A549 (cell line): ENCODE results near the gene GRK4. TPM values are rescaled to one million over a fixed set of nuclear protein-coding genes. Genes with fewer than 3 reads are reported as not detected.

Experiments used
- ATAC-seq, 2 experiments: fragments of 200-7000 bp in 1 of 2; fragments of >200 bp in 1 of 2; cut with Nextera tagmentation in 1 of 2; cut with Tn5 transposase in 1 of 2; 3 replicates each; pipeline versions ENCODE4 v1.8.0 to v1.9.1; 2018 to 2020; ENCODE audit warnings: mild to moderate bottlenecking in 1 of 2, moderate library complexity in 1 of 2
- CTCF ChIA-PET: fragments of 300-600 bp; sonication (Branson Sonifier 250); formaldehyde crosslinking; extraction: SDS; loops from one replicate; lab custom pipeline; 2021; ENCODE audit warnings: antibody characterized with exemption, inconsistent platforms; lab: Yijun Ruan, JAX
- POLR2A ChIA-PET: fragments of 350-600 bp; formaldehyde crosslinking; extraction: SDS; loops from one replicate; lab custom pipeline; 2021; ENCODE audit warnings: antibody characterized with exemption, inconsistent platforms; lab: Yijun Ruan, JAX
- DNase-seq, 2 experiments: peaks; one replicate each; pipeline versions ENCODE4 v3.0.0 to v3.0.0-alpha.2; 2011 to 2016; ENCODE audit warnings: low read depth in 1 of 2, low spot score in 1 of 2
- FAIRE-seq: peaks from 2 replicates; lab custom pipeline; 2011; peaks lifted over from hg19 to GRCh38; lab: Jason Lieb, UNC
- H3K27ac ChIP-seq, 2 experiments: fragments of >200 bp; sonication (Bioruptor Twin); formaldehyde crosslinking; 3 replicates each; pipeline ENCODE4 v1.5.1; 2016 to 2017
- H3K4me1 ChIP-seq: fragments of >200 bp; sonication (Bioruptor Twin); formaldehyde crosslinking; 3 replicates; pipeline ENCODE4 v1.6.1; 2016
- H3K4me2 ChIP-seq: fragments of >200 bp; sonication (Bioruptor Twin); formaldehyde crosslinking; 3 replicates; pipeline ENCODE4 v1.6.1; 2016
- H3K4me3 ChIP-seq: fragments of >200 bp; sonication (Bioruptor Twin); formaldehyde crosslinking; 3 replicates; pipeline ENCODE4 v1.5.1; 2016
- H3K9me3 ChIP-seq: fragments of >200 bp; sonication (Bioruptor Twin); formaldehyde crosslinking; 3 replicates; pipeline ENCODE4 v1.6.1; 2016
- CBX2 ChIP-seq: fragments of 200-600 bp; sonication (generic); IDR thresholded peaks from 2 replicates; pipeline ENCODE4 v1.6.1; 2016; ENCODE audit warnings: low read depth, mild to moderate bottlenecking, borderline replicate concordance
- CEBPB ChIP-seq, 2 experiments: fragments of >200 bp in 1 of 2; sonication (Bioruptor Twin) in 1 of 2; formaldehyde crosslinking in 1 of 2; IDR thresholded peaks; 2 replicates each; pipeline ENCODE4 v1.6.1; 2012 to 2016
- CHD2 ChIP-seq: fragments of 150-350 bp; IDR thresholded peaks from 2 replicates; pipeline ENCODE4 v1.6.1; 2014; ENCODE audit warnings: low read length; ENCODE audit not compliant: partially characterized antibody
- EHF ChIP-seq: fragments of 250-450 bp; sonication (Bioruptor Pico); IDR thresholded peaks from 2 replicates; pipeline ENCODE4 v1.5.0; 2020; ENCODE audit warnings: mild to moderate bottlenecking
- FOSB ChIP-seq: fragments of 250-450 bp; sonication (Bioruptor Pico); IDR thresholded peaks from 2 replicates; pipeline ENCODE4 v1.5.0; 2020; ENCODE audit warnings: mild to moderate bottlenecking, moderate library complexity
- FOSL2 ChIP-seq, 2 experiments: fragments of 450-650 bp in 1 of 2; fragments of >200 bp in 1 of 2; sonication (Bioruptor Twin) in 1 of 2; formaldehyde crosslinking; IDR thresholded peaks; 2 replicates each; pipeline versions ENCODE4 v1.5.0 to v1.6.1; 2016 to 2020; ENCODE audit warnings: mild to moderate bottlenecking in 1 of 2, moderate library complexity in 1 of 2
- FOXS1 ChIP-seq: fragments of 250-450 bp; sonication (Bioruptor Pico); IDR thresholded peaks from 2 replicates; pipeline ENCODE4 v1.5.0; 2020; ENCODE audit warnings: mild to moderate bottlenecking, moderate library complexity
- GATA3 ChIP-seq: IDR thresholded peaks from 2 replicates; pipeline ENCODE4 v1.6.1; 2012; ENCODE audit warnings: borderline replicate concordance
- HDAC2 ChIP-seq: fragments of 200-600 bp; sonication (generic); IDR thresholded peaks from 2 replicates; pipeline ENCODE4 v1.6.1; 2016
- HOXB5 ChIP-seq: fragments of 250-450 bp; sonication (Bioruptor Pico); IDR thresholded peaks from 2 replicates; pipeline ENCODE4 v1.5.0; 2020; ENCODE audit warnings: mild to moderate bottlenecking, moderate library complexity
- JUNB ChIP-seq: fragments of >200 bp; sonication (Bioruptor Twin); formaldehyde crosslinking; IDR thresholded peaks from 2 replicates; pipeline ENCODE4 v1.6.1; 2016
- MAZ ChIP-seq: fragments of 150-350 bp; IDR thresholded peaks from 2 replicates; pipeline ENCODE4 v1.6.1; 2014; ENCODE audit warnings: antibody characterized with exemption, low read depth, low read length, borderline replicate concordance
- NFE2L2 ChIP-seq: fragments of 150-350 bp; conservative IDR thresholded peaks from 2 replicates; pipeline ENCODE4 v1.6.1; 2014; ENCODE audit warnings: low read length
- NPAS2 ChIP-seq: fragments of 250-450 bp; sonication (Bioruptor Pico); IDR thresholded peaks from 2 replicates; pipeline ENCODE4 v1.8.0; 2022; ENCODE audit warnings: mild to moderate bottlenecking, moderate library complexity, borderline replicate concordance
- NR3C1 ChIP-seq: fragments of >200 bp; sonication (Bioruptor Twin); formaldehyde crosslinking; IDR thresholded peaks from 3 replicates; pipeline ENCODE4 v1.6.1; 2017
- POLR2A ChIP-seq: IDR thresholded peaks from 2 replicates; pipeline ENCODE4 v1.6.1; 2012; ENCODE audit warnings: mild to moderate bottlenecking, low read length
- RAD21 ChIP-seq, 2 experiments: fragments of >200 bp in 1 of 2; sonication (Bioruptor Twin) in 1 of 2; formaldehyde crosslinking in 1 of 2; IDR thresholded peaks in 1 of 2; conservative IDR thresholded peaks in 1 of 2; 2 replicates in 1 of 2; 3 replicates in 1 of 2; pipeline ENCODE4 v1.6.1; 2012 to 2018; ENCODE audit warnings: inconsistent platforms in 1 of 2
- RFX5 ChIP-seq: fragments of 450-650 bp; IDR thresholded peaks from 2 replicates; pipeline ENCODE4 v1.7.1; 2014; ENCODE audit warnings: antibody characterized with exemption, mild to moderate bottlenecking, moderate library complexity
- TP53 ChIP-seq: fragments of 250-450 bp; sonication (Bioruptor Pico); IDR thresholded peaks from 2 replicates; pipeline ENCODE4 v1.5.0; 2021; ENCODE audit warnings: mild to moderate bottlenecking, moderate library complexity
- ZNF302 ChIP-seq: fragments of 250-450 bp; sonication (Bioruptor Pico); IDR thresholded peaks from 2 replicates; pipeline ENCODE4 v1.9.0; 2021; ENCODE audit warnings: inconsistent platforms, mild to moderate bottlenecking, moderate library complexity
- WGBS: methylation state at CpG from one replicate; pipeline ENCODE4 v1.1.6; 2017; ENCODE audit errors: missing lambda C conversion rate; 5-methylcytosine and 5-hydroxymethylcytosine counted together
- polyA plus RNA-seq, 4 experiments: library from polyadenylated mRNA; depleted of rRNA in 3 of 4; stranded (reverse); fragments of >200 nt; fragmentation: RNase III in 1 of 4; extraction: RNeasy Plus Mini Kit Qiagen cat#74134 plus additional on column Dnase treatment in 1 of 4; gene quantifications; 2 replicates in 3 of 4; 3 replicates in 1 of 4; pipeline ENCODE4 v1.2.3, GENCODE V29; 2011 to 2017
- TF ChIP-seq, protein P1 (sequence below): fragments of >200 bp; sonication (Bioruptor Twin); formaldehyde crosslinking; IDR thresholded peaks from 3 replicates; pipeline ENCODE4 v1.5.1; 2016
- TF ChIP-seq, protein P2 (sequence below): fragments of 250-450 bp; sonication (Bioruptor Pico); IDR thresholded peaks from 2 replicates; pipeline ENCODE4 v1.5.0; 2021; ENCODE audit warnings: mild to moderate bottlenecking, moderate library complexity, borderline replicate concordance
- TF ChIP-seq, protein P3 (sequence below): fragments of 450-650 bp; IDR thresholded peaks from 2 replicates; pipeline ENCODE4 v1.6.1; 2014; ENCODE audit warnings: antibody characterized with exemption
- TF ChIP-seq, protein P4 (sequence below): fragments of >200 bp; sonication (Bioruptor Twin); formaldehyde crosslinking; IDR thresholded peaks from 2 replicates; pipeline ENCODE4 v1.6.1; 2016

Gene GRK4
- polyA plus RNA-seq, 2 of the 4 experiments (the other 2 are of a cell fraction), result 0.76 to 0.96 TPM

DNA sequence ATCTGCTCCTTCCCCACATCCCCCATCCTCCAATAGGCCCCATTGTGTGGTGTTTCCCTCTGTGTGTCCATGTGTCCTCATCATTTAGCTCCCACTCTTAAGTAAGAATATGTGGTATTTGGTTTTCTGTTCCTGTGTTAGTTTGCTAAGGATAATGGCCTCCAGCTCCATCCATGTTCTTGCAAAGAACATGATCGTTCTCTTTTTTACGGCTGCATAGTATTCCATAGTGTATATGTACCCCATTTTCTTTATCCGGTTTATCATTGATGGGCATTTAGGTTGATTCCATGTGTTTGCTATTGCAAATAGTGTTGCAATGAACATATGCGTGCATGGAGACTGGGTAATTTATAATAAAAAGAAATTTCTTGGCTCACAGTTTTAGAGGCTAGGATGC is 31.5 kb downstream of the GRK4 start:
- ChIA-PET CTCF (interaction anchor here (1.0 to 2.4 kb wide), 2 partner anchors 16 to 231 kb away, joined by 3 to 7 read pairs; no protein-coding TSS in a partner anchor), POLR2A (no interaction called here)
- WGBS, result 85% methylated on average over 4 of the region's 4 CpGs
- no peaks in the 10 kb centered on the region for H3K4me1 ChIP-seq
- H3K4me3 ChIP-seq, result no peak overlapping the region
- no peaks in the 10 kb centered on the region for H3K9me3 ChIP-seq
- TF ChIP-seq GATA3 (no peak), POLR2A (no peak), ZNF302 (CRISPR knock-in tag) (no peak), RFX5 (no peak), JUNB (no peak), NR3C1 (no peak), FOXS1 (CRISPR knock-in tag) (no peak), MAZ (no peak), NFE2L2 (no peak), HOXB5 (no peak), FOSB (CRISPR knock-in tag) (no peak), CHD2 (no peak), HDAC2 (no peak), RAD21 (conservative IDR thresholded peaks at IDR 0.05 in 1 of 2, IDR thresholded peaks at IDR 0.05 in 1 of 2) (no peak), TP53 (CRISPR knock-in tag) (no peak), FOSL2 (IDR thresholded peaks at IDR 0.05) (no peak), FOSL2 (CRISPR knock-in tag; IDR thresholded peaks at IDR 0.05) (no peak), NPAS2 (CRISPR knock-in tag) (no peak), CBX2 (no peak)
- TF ChIP-seq, protein P1, sequence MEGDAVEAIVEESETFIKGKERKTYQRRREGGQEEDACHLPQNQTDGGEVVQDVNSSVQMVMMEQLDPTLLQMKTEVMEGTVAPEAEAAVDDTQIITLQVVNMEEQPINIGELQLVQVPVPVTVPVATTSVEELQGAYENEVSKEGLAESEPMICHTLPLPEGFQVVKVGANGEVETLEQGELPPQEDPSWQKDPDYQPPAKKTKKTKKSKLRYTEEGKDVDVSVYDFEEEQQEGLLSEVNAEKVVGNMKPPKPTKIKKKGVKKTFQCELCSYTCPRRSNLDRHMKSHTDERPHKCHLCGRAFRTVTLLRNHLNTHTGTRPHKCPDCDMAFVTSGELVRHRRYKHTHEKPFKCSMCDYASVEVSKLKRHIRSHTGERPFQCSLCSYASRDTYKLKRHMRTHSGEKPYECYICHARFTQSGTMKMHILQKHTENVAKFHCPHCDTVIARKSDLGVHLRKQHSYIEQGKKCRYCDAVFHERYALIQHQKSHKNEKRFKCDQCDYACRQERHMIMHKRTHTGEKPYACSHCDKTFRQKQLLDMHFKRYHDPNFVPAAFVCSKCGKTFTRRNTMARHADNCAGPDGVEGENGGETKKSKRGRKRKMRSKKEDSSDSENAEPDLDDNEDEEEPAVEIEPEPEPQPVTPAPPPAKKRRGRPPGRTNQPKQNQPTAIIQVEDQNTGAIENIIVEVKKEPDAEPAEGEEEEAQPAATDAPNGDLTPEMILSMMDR, result no peak
- TF ChIP-seq, protein P2, sequence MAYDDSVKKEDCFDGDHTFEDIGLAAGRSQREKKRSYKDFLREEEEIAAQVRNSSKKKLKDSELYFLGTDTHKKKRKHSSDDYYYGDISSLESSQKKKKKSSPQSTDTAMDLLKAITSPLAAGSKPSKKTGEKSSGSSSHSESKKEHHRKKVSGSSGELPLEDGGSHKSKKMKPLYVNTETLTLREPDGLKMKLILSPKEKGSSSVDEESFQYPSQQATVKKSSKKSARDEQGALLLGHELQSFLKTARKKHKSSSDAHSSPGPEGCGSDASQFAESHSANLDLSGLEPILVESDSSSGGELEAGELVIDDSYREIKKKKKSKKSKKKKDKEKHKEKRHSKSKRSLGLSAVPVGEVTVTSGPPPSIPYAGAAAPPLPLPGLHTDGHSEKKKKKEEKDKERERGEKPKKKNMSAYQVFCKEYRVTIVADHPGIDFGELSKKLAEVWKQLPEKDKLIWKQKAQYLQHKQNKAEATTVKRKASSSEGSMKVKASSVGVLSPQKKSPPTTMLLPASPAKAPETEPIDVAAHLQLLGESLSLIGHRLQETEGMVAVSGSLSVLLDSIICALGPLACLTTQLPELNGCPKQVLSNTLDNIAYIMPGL (CRISPR knock-in tag), result no peak
- H3K27ac ChIP-seq, result no peak overlapping the region
- DNase-seq (no peak), ATAC-seq (no peak), FAIRE-seq (no peak)
- no peak overlapping the region for H3K4me2 ChIP-seq

DNA sequence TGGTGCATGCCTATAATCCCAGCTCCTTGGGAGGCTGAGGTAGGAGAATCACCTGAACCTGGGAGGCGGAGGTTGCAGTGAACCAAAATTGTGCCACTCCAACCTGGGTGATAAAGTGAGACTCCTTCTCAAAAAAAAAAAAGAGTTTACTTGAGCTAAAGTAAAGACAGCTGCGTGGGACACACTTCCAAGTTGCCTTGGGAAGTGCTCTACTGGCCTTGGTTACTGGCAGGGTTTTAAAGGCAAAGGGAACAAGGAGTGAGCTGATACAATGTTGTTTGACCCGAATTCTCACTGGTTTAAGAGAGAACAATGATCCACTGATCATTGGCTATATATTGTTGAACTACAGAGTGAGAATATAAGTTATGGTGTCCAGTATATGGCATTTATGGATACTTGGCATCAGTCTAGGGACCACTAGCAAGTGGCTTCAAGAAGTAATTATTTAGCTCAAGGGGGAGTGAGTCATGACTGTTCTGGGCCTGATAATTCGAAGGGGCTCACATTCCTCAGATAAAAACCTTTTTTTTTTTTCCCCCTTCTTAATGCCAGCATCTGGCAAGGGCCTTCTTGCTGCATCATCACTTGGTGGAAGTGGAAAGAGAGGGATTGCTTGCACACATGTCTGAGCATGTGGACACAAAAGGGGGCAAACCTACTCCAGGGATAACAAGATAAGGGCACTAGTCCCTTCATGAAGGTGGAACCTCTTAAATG is 32.3 kb downstream of the GRK4 start:
- ATAC-seq, result no peak
- FAIRE-seq, result no peak
- CTCF ChIA-PET, result interaction anchor here (1.0 kb wide), 2 partner anchors 18 to 231 kb away, joined by 3 read pairs; no protein-coding TSS in a partner anchor
- Histone ChIP-seq H3K4me1 (no peaks in the 10 kb centered on the region), H3K27ac (no peak overlapping the region), H3K4me3 (no peak overlapping the region), H3K4me2 (no peak overlapping the region), H3K9me3 (no peaks in the 10 kb centered on the region)
- TF ChIP-seq, protein P3, sequence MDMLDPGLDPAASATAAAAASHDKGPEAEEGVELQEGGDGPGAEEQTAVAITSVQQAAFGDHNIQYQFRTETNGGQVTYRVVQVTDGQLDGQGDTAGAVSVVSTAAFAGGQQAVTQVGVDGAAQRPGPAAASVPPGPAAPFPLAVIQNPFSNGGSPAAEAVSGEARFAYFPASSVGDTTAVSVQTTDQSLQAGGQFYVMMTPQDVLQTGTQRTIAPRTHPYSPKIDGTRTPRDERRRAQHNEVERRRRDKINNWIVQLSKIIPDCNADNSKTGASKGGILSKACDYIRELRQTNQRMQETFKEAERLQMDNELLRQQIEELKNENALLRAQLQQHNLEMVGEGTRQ, result no peak
- TF ChIP-seq TP53 (CRISPR knock-in tag) (no peak), JUNB (no peak), FOSL2 (IDR thresholded peaks at IDR 0.05) (no peak), FOSL2 (CRISPR knock-in tag; IDR thresholded peaks at IDR 0.05) (no peak), FOXS1 (CRISPR knock-in tag) (no peak), NFE2L2 (no peak), HOXB5 (no peak), POLR2A (no peak), CEBPB (IDR thresholded peaks at IDR 0.05) (no peak), EHF (CRISPR knock-in tag) (no peak)
- TF ChIP-seq, protein P4, sequence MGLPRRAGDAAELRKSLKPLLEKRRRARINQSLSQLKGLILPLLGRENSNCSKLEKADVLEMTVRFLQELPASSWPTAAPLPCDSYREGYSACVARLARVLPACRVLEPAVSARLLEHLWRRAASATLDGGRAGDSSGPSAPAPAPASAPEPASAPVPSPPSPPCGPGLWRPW, result no peak
- POLR2A ChIA-PET, result no interaction called here
- no peak for DNase-seq
- WGBS, result 47% methylated on average over 4 of the region's 4 CpGs
